HG03571 (cell line): Measurements from ENCODE around the gene SAPCD2.
"Not testable (repeated sequence)": the region's sequence is repeated elsewhere in the genome, so short reads cannot be mapped to it uniquely, and the experiment has no call there.

Experiments used
- ATAC-seq: cut with Tn5 transposase; IDR thresholded peaks from one replicate; pipeline ENCODE4 v1.9.1; 2021; ENCODE audit not compliant: unreplicated experiment

Gene SAPCD2

DNA sequence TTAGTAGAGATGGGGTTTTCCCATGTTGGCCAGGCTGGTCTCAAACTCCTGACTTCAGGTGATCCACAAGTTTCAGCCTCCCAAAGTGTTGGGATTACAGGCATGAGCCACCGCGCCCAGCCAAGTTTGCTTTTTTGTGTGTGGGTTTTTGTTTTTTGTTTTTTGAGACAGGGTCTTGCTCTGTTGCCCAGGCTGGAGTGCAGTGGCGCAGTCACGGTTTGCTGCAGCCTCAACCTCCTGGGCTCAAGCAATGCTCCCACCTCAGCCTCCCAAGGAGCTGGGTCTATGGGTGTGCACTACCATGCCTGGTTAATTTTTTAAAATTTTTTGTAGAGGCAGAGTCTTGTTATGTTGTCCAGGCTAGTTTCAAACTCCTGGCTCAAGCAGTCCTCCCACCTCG lies 36.9 kb downstream of the SAPCD2 start:
- not testable (repeated sequence) for ATAC-seq

DNA sequence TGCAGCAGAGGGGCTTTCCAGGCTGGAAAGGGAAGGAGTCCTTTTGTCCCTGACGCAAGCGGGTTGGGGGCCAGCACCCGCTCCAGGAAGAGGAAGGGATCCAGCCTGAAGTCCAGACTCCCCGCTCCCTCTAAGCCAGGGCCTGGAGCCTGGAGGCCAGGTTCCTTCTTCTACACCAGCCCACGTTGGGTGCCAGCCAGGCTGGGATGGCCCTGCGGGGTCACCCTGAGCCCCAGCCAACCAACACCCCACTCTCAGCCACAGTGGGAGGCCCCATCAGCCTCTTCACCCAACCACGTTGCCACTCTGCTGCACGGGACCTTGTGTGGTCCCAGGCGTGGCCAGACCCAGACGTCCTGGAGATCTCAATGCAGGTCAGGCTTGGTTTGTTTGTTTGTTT lies 37.5 kb downstream of the SAPCD2 start:
- ATAC-seq, result no peak

- ATAC-seq, result no peak
These were observed 38.3 kb downstream of the SAPCD2 start, which contains the start of gene FUT7 for GRCh38 chr9:137031904-137032640. FUT7 (minus strand) TSS chr9:137032088; CDS start chr9:137031991, 97 bp downstream.

GRCh38 chr9:137030538-137031527 lies 39.5 kb downstream of the SAPCD2 start:
- ATAC-seq, result no peak

- no peak for ATAC-seq
These were observed 40.4 kb downstream of the SAPCD2 start for GRCh38 chr9:137030006-137030405.

DNA sequence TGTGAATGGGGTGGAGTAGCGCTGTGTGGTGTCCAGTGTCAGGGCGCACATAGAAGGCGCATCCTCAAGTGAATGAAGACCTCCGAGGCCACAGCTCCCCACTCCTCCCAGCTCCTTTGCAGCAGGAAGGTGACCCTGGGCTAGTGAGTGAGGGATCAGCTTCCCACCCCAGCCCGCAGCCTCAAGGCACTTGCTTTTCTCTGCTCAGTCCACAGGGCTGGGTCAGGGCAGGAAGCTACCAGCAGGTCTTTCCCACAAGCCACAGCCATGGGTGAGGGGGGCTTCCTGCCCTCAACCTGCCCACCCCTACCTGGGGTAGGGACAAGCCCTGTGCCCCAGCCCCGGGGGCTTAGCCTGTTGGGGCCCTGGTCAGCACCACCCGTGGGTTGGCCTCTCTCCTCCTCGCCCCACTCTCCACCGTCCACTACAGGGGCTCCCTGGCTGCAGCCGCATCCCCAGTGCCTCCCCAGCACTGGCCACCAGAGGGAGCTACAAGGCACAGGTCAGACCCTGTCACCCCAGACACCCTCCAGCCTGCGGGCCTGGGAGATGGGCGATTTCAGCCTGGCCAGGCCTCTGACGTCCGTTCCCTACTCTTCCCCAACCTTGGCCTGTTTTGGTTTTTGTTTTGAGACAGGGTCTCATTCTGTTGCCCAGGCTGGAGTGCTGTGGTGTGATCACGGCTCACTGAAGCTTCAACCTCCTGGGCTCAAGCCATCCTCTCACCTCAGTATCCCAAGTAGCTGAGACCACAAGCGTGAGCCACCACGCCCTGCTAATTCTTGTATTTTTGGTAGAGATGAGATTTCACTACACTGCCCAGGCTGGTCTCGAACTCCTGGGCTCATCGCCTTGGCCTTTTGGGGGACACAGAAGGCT lies 41.1 kb downstream of the SAPCD2 start:
- no peak for ATAC-seq

DNA sequence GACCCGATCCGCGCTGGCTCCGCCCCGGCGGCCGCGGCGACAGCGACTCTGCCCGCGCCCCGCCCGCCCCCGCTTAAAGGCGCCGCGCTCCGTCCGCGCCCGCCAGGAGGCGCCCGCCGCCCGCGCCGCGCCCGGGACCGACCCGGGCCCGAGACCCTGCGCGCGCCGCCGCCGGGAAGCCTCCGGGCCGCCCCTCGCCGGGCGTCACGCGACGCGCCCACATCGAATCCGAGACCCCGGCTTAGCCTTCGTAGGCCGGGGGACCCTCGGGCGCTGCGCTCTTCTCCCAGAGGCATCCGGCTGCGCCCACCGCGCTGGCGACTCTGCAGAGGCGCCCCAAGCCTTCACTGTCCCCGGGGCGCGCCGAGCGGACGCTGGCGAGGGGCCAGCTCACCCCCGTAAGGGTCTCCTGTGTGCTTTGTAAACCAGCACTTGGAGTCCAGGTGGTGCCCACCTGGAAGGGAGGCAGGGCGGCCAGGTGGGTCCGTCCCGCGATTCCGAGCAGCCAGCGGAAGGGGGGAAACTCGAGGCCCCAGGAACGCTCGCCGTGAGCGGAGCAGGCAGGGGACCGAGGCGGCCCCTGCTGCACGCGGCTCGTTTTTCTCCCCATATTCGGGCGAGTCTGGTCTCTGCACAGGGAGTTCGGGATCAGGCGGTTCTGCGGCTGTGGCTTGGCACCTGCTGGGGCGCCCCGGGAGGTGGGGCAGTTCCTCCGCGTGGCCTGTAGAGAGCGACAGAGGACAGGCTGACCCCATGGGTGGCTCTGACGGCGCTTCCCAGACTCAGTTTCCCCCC lies 41.9 kb downstream of the SAPCD2 start:
- ATAC-seq, result no peak

- no peak for ATAC-seq
These were observed 42.7 kb downstream of the SAPCD2 start, which contains the start of gene ABCA2 for GRCh38 chr9:137027369-137028262. ABCA2 (minus strand) TSS chr9:137028237; CDS start chr9:137028140, 97 bp downstream.

DNA sequence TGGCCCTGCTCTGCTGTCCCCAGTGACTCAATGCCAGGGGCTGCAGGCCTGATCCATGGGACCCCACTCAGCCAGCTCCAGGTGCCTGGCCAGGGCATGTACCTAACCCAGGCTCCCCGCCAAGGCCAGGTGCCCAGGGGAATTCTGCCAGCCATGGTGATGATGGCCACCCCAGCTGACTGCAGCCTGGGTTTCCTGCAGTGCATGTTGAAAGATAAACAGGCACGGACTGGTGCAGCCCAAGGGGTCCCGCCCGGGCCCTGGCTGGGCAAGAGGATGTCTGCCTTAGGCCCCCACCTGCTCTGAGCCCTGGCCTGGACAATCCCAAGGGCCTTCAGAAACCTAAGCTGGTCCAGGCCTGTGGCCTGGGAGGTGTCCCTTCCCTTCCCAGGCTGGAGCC lies 43.5 kb downstream of the SAPCD2 start:
- ATAC-seq, result no peak

DNA sequence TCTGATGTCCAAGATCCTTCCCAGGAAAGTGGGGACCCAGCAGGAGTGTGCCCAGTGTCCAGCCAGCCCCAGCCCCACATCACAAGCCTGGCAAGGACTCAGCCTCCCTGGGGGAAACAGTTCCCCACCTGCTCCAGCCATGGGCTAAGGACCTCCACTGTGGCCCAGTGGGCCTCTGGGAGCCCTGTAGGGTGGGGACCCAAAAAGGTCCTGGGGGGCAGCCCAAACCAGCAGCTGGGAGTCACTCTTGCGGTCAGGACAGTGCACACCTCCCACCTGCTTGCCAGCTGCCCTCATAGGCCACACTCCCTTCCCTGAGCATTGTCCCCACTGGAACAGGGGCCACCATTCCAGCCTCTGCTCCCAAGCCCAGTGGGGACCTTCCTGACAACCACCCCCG lies 44.0 kb downstream of the SAPCD2 start:
- ATAC-seq, result no peak

DNA sequence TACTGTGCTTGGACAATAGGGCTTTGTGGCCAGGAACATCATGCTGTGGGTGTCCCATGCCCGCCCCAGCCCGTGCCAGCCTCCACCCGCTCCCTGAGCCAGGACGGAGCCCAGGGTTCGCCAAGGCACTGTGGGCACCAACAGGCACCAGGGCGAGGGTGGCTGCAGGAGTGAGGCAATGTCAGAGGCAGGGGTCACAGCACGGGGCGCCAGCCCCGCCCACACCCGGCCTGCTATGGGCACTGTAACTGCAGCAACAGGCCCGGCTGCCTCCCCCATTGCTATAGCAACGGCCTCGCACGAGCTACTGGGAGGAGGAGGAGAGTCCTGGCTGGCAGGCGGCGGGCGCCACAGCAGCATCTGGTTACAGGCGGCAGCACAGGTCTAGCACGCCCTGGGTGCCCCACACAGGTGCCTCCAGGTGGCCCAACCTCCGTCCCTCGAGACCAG lies 44.8 kb downstream of the SAPCD2 start:
- ATAC-seq, result no peak

- no peak for ATAC-seq
These were observed 46.8 kb downstream of the SAPCD2 start for GRCh38 chr9:137023583-137023991.

DNA sequence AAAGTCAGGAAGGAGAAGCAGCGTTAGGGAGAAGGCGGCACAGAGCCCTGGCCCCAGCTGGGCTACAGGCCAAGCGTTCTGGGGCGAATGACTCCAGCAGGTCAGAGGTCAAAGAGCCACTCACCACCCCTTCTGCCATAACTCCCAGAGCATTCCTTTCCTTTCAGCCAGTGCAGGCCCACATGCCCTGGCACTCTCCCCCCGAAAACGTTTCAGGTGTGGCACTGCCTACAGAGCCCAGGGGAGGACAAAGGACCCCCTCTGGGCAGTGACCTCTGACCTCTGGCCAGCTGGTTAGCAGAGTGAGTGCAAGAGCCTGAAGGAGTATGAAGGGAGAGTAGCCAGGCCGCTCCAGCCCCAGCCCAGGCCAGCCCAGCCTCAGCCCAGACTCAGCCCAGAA lies 47.2 kb downstream of the SAPCD2 start:
- ATAC-seq, result no peak

DNA sequence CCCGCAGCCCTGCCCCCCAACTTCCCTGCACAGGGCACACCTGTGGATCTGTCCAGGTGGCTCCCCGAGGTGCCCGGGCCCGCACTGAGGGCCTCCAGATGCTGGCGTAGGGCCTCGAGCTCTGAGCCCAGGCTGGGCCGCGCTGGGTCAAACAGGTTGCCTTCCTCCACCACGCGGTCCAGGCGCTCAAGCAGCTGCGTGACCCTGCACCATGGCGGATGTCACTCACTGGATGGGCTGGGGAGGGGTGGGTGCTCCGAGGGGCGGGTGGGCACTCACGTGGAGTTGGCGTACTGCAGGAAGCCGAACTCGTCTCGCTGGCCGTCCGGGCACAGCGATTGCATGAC lies 47.7 kb downstream of the SAPCD2 start:
- no peak for ATAC-seq

GRCh38 chr9:137021979-137022661 lies 48.2 kb downstream of the SAPCD2 start:
- no peak for ATAC-seq

GRCh38 chr9:137021568-137021978 lies 48.8 kb downstream of the SAPCD2 start:
- ATAC-seq, result no peak

DNA sequence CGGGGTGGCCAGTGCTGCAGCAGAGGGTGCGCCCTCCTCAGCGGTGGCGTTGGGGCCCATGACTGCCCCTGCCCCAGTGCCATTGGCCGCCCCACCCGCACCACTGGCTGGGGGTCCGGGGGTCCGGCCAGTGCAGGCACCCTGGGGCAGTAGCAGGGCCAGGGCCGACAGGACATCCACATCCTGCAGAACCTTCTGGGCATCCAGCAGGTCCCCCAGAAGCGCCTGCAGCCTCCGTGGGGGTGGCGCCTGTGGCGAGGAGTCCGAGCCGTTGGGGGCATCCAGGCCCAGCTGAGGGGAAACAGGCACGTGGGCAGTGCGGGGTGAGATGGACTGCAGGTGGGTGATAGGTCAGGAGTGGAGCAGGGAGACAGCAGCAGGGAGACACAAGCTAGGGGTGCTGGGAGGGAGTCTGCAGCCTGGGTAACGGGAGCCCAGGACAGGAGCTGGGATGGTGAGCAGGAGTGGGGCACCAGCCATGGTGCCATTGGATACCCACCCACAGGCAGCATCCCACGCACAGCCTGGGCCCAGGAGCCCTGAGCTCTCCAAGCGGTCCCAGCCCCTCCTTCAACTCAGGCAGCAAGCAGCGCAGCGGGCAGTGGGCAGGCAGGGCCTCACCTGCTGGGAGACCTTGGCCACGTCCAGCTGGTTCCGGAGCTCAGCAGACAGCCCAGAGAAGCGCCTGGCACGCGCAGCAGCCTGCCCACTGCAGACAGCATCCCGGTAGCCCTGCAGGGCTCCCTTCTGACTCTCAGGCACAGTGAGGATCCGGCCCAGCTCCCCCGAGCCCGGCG lies 49.4 kb downstream of the SAPCD2 start:
- no peak for ATAC-seq
